Measurements from ENCODE around the gene DYRK1A.

The DYRK1A gene

GRCh38 chr21:37451446-37451845, 84.9 kb downstream of the DYRK1A start:
- DNase-seq: no peak

GRCh38 chr21:37452227-37452626, 85.7 kb downstream of the DYRK1A start:
- no peak for DNase-seq

DNA sequence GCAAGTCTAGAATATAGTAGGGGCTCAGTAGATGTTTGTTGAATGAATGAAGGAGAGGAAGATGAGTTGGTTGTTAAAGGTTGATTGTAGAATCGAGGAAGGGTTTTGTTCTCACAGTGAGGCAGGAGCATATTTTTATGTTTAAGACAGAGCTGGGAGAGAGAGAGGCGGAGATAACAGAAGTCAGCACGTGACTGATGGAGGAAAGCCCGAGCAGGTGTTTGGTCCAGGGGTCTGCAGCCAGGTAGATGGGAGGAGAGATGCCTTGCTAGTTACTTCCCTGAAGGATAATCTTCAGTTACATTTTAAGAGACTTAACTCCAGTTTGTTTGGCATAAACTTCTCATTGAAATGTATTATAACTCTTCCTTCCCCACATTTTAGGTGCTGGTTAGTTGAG, 86.8 kb downstream of the DYRK1A start:
- DNase-seq: no peak

GRCh38 chr21:37454869-37455503, 88.4 kb downstream of the DYRK1A start:
- no peak for DNase-seq

GRCh38 chr21:37455504-37455911, 88.9 kb downstream of the DYRK1A start:
- DNase-seq: no peak

- no peak for DNase-seq
Measured at GRCh38 chr21:37458669-37459276, 92.2 kb downstream of the DYRK1A start.

GRCh38 chr21:37459575-37459974, 93.0 kb downstream of the DYRK1A start:
- no peak for DNase-seq

DNA sequence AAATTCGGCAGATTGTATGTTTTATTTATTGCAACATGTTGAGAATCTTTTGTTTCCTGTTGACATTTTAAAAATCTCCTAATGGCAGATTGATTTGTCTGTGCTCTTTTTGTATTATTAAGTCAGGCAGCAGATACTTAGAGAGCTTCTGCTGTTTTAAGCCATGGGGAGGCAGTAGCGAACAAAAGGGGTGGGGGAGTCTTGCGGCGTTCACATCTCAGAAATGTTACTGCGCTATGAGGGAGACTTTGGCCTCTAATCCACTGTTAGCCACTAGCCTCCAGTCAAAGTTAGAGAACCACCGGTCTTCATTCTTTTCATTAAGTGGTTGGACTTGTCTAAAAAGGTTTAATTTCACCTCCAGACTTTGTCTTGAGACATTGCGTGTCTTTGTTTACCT, 93.6 kb downstream of the DYRK1A start:
- no peak for DNase-seq

DNA sequence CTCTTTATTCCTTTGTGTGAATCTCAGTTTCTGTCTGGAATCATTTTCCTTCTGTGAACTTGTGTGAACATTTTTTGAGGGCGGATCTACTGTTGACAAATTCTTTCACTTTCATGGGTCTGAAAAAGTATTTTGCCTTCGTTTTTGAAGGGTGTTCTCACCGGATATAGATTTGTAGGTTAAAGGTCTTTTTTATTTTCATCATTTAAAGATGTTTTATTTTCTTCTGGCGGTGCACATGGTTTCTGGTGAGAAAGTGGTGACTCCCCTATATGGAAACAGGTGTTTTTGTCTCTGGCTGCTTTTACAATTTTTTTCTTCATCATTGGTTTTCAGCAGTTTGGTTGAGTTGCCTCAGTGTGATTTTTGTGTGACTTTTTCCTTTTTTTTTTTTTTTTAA, 94.9 kb downstream of the DYRK1A start:
- DNase-seq: no peak

- DNase-seq: no peak
Measured at GRCh38 chr21:37462087-37462861, 95.7 kb downstream of the DYRK1A start.

DNA sequence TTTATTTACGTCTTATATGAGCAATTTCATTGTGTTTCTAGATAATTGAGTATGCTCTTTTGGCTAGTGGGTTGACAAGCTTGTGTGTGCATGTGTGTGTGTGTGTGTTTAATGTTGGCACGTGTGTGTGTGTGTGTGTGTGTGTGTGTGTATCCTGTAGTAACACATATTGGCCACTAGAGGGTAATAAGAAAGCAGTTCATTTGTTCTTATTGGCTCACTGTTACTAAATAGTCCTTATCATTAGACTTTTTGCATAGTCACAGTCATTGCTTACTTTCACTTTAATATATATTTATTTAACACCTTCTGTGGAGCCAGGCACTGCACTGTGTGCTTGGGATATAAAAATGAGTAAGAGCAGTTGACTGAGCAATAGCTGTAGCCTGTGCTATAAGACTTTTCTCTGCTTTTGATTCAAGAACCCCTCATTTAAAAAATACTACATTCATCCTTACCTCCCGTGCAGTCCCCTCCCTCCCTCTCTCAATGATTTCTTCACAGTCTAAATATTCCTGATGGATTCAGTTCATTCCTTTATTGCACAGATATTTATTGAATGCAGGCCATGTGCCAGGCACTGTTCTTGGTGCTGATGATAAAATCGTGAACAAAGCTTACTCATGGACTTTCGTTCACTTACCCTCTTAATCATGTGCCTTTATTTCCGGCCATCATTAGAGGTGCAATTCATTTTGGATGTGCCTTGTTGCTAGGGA, 96.7 kb downstream of the DYRK1A start:
- peak; percentile 52 to 64 for DNase-seq

- DNase-seq: no peak
Measured at GRCh38 chr21:37467082-37467481, 100.5 kb downstream of the DYRK1A start.

DNA sequence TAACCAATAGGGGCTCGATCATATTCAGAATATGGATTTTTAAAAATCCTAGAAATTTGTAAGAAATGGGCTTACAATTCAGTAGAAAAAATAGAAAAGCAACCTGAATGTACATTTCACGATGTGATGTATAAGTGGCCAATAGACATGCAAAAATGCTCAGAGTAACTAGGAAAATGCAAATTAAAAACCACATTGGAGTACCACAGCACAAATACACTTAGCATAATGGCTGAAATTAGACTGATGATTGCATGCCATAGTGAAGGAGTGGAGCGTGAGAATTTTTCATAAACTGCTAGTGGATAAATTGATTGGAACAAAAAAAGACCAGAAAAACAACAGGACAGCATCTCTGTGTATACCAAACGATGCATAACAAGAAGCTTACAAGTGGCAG, 102.3 kb downstream of the DYRK1A start:
- no peak for DNase-seq

DNA sequence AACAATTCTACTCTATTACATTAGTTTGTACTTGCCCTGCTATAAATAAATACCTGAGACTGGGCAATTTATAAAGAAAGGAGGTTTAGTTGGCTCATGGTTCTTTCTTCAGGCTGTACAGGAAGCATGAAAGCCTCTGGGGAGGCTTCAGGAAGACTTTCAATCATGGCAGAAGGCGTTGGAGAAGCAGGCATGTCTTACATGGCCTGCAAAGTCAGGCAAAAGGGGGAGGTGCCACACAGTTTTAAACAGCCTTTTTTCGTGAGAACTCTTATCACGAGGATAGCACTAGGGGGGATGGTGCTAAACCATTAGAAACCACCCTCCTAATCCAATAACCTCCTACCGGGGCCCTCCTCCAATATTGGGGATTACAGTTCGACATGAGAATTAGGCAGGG, 102.9 kb downstream of the DYRK1A start:
- no peak for DNase-seq

GRCh38 chr21:37472581-37472980, 106.0 kb downstream of the DYRK1A start:
- no peak for DNase-seq

DNA sequence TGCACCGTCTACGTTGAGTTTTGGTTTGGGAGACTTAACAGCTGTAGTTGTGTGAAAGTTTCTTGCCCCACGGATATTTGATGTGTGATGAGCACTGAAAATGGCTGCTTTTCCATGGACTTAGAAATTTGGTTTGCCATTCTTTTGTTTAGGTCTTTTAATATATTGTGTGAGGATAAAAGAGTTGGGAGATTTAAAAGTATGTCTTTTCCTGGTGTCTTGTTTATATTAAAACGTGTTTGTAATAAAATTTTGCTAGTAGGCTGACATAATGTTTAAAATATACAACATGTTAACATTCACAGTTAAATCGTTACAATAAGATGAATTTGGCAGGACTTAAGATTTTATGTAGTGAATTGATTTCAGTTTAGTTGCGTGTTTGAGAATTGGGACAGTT, 106.9 kb downstream of the DYRK1A start:
- no peak for DNase-seq

GRCh38 chr21:37474342-37474741, 107.8 kb downstream of the DYRK1A start:
- no peak for DNase-seq

DNA sequence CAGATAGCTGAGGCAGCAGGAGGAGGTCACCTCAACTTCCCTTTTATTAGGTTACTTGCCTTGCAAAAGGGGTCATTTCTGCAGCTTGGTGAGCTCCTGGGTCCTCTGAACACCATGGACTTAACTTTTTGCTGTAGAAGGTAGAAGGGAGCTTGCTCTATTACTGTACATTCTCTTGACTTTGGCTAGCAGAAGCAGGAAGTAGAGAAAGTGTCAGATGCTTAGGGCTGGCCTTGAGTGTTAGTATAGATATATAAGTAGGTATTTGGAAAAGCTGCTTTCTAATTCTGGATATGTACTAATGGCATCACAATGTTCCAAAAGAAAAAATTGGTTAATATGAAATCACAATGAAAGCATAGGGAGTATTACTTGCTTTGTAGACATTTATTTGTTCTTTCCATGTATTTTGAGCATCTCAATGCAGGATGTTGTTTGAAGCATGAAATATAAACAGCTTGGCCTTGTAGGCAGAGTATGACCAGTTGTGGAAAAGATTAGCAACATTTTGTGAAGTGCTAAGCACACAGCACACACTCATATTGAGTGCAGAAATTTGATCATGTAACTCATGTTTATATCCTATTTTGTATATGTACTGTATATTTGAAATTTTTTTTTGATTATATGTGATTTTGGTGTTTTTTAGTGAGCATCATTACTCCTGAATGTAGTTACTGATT, 108.8 kb downstream of the DYRK1A start:
- no peak for DNase-seq

DNA sequence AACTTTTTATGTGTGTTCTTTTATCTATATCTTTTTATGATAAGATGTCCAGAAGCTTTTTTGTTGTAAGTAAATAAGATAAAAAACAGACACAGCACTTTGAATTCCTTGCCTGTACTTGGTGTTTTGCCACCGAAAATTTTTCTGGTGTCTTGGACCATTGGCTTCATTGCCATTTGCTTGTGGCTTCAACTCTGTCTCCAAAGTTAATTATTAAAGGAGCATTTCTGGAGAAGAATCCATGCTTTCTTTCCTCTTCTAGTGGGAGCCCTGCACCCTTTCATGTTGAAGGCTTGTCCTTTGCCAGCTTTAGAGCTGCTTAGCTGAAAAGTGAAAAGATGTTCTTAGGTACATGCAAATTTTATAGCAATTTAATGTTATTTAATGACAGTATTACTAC, 112.2 kb downstream of the DYRK1A start:
- DNase-seq: no peak

- DNase-seq: no peak
Measured at GRCh38 chr21:37483776-37484175, 117.2 kb downstream of the DYRK1A start.

- DNase-seq: no peak
Measured at GRCh38 chr21:37484535-37485474, 118.2 kb downstream of the DYRK1A start.

- DNase-seq: no peak
Measured at GRCh38 chr21:37489553-37489952, 123.0 kb downstream of the DYRK1A start.

Data from AML-193 (cell line).